GM19025 (cell line): ENCODE measurements around the gene APOF.
"Not testable (repeated sequence)": the region's sequence is repeated elsewhere in the genome, so short reads cannot be mapped to it uniquely, and the experiment has no call there.

Experiments
- ATAC-seq: cut with Tn5 transposase; IDR thresholded peaks from one replicate; pipeline ENCODE4 v1.9.1; 2021; ENCODE audit warnings: mild to moderate bottlenecking, low read depth, moderate library complexity; ENCODE audit not compliant: unreplicated experiment

The APOF gene

GRCh38 chr12:56333679-56334489, 28.8 kb downstream of the APOF start, which contains the start of gene PAN2:
Gene PAN2 (minus strand): TSS chr12:56334000. CDS start chr12:56333094, 906 bp downstream.
- ATAC-seq, result peak; percentile 95

GRCh38 chr12:56333197-56333678, 29.4 kb downstream of the APOF start:
- ATAC-seq, result no peak

- ATAC-seq, result no peak
Measured at GRCh38 chr12:56332512-56333196, 30.0 kb downstream of the APOF start.

- ATAC-seq, result no peak
Measured at GRCh38 chr12:56330936-56331490, 31.6 kb downstream of the APOF start.

- ATAC-seq, result no peak
Measured at GRCh38 chr12:56326533-56326932, 36.1 kb downstream of the APOF start.

- no peak for ATAC-seq
Measured at GRCh38 chr12:56326126-56326525, 36.5 kb downstream of the APOF start.

GRCh38 chr12:56324206-56324605, 38.5 kb downstream of the APOF start:
- ATAC-seq, result no peak

GRCh38 chr12:56321610-56322009, 41.0 kb downstream of the APOF start:
- not testable (repeated sequence) for ATAC-seq

- no peak for ATAC-seq
Measured at GRCh38 chr12:56321027-56321426, 41.6 kb downstream of the APOF start.

GRCh38 chr12:56317675-56318074, 45.0 kb downstream of the APOF start:
- no peak for ATAC-seq

- peak; percentile 82 for ATAC-seq
Measured at GRCh38 chr12:56315622-56316473, 46.8 kb downstream of the APOF start, which contains the start of gene CNPY2. Gene CNPY2 (minus strand): TSS chr12:56315988. CDS start chr12:56315217, 771 bp downstream.

GRCh38 chr12:56315249-56315621, 47.4 kb downstream of the APOF start:
- no peak for ATAC-seq

GRCh38 chr12:56311003-56311402, 51.7 kb downstream of the APOF start:
- no peak for ATAC-seq
